ENCODE data around the gene PXDN.

The PXDN gene

DNA sequence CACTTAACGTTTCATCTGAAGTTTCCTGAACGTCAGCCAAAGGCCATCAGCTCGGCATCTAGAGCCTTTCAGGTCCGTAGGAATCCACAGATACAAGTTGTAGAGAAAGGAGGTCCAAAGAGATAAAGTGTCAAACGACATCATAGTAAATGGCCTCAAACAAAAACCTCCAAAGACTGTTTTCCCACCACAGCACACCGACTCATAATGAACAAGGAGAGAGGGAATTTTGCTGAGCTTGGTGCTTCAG lies 150.3 kb downstream of the PXDN start:
- ATAC-seq (ENCODE audit: insufficient read depth, low read depth) (no peak), DNase-seq (no peak)
- TF ChIP-seq, protein P1, sequence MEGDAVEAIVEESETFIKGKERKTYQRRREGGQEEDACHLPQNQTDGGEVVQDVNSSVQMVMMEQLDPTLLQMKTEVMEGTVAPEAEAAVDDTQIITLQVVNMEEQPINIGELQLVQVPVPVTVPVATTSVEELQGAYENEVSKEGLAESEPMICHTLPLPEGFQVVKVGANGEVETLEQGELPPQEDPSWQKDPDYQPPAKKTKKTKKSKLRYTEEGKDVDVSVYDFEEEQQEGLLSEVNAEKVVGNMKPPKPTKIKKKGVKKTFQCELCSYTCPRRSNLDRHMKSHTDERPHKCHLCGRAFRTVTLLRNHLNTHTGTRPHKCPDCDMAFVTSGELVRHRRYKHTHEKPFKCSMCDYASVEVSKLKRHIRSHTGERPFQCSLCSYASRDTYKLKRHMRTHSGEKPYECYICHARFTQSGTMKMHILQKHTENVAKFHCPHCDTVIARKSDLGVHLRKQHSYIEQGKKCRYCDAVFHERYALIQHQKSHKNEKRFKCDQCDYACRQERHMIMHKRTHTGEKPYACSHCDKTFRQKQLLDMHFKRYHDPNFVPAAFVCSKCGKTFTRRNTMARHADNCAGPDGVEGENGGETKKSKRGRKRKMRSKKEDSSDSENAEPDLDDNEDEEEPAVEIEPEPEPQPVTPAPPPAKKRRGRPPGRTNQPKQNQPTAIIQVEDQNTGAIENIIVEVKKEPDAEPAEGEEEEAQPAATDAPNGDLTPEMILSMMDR (IDR thresholded peaks at IDR 0.05; ENCODE audit: borderline replicate concordance, extremely low read depth, low read length, poor library complexity, severe bottlenecking), result no peak
- no peak for TF ChIP-seq EZH2 (IDR thresholded peaks at IDR 0.05; ENCODE audit: borderline replicate concordance, low read depth, low read length, severe bottlenecking)
- Histone ChIP-seq H4K20me1 (ENCODE audit: insufficient read depth, low read length) (no peaks in the 10 kb centered on the region), H3K79me2 (ENCODE audit: insufficient read depth, low read length) (no peaks in the 10 kb centered on the region), H3K36me3 (ENCODE audit: insufficient read depth, low read length) (no peaks in the 10 kb centered on the region), H3K27ac (ENCODE audit: low read length) (no peak overlapping the region), H3K4me3 (ENCODE audit: low read depth in 1 of 2, low read length in 2 of 2) (no peak overlapping the region), H3K9me3 (ENCODE audit: insufficient read depth, low read length, severe bottlenecking) (peaks cover 2% of the 10 kb centered on the region), H3K27me3 (ENCODE audit: insufficient read depth, low read length, poor library complexity) (no peaks in the 10 kb centered on the region), H3K4me2 (ENCODE audit: insufficient read depth, low read length) (no peak overlapping the region), H3K9ac (ENCODE audit: low read depth, low read length) (no peak overlapping the region), H2AFZ (ENCODE audit: low read depth, low read length) (no peak overlapping the region), H3K4me1 (ENCODE audit: insufficient read depth, low read length) (no peaks in the 10 kb centered on the region)

DNA sequence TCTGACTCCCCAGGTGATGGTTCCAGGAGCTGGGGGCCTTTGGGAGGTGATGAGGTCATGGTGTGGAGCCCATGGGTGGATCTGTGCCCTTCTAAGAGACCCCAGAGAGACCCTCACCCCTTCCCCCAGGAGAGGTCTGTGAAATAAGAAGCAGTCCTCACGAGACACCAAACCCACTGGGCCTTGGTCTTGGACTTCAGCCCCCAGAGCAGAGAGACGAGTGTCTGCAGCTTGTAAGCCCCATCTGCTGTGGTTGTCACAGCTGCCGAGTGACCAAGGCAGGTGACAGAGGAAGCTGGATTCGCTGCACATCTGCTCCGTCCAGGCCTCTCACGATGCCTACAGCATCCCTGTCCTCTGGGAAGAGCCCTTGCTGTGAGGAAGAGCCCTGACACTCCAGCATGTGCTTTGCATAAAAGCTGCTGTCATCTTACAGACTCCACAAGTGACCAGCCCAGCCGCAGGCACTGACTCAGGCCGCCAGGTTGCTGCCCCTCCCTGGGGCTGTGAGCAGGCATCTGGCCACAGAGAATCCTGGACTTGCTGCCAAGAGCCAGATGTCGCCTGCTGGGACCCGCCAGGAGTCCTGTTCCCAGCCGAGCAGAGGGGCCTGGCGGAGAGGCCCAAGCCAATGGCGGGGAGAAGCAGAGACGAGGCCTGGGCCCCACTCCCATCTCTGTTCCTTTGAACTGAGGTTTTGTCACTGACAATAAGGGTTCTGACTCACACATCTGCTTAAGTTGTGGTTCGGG lies 150.8 kb downstream of the PXDN start:
- TF ChIP-seq, protein P1 (IDR thresholded peaks at IDR 0.05; ENCODE audit: borderline replicate concordance, extremely low read depth, low read length, poor library complexity, severe bottlenecking), result no peak
- TF ChIP-seq EZH2 (IDR thresholded peaks at IDR 0.05; ENCODE audit: borderline replicate concordance, low read depth, low read length, severe bottlenecking), result no peak
- H3K9me3 ChIP-seq (ENCODE audit: insufficient read depth, low read length, severe bottlenecking), result peaks cover 2% of the 10 kb centered on the region
- no peaks in the 10 kb centered on the region for H3K36me3 ChIP-seq (ENCODE audit: insufficient read depth, low read length)
- no peak overlapping the region for H3K9ac ChIP-seq (ENCODE audit: low read depth, low read length)
- no peak overlapping the region for H3K4me2 ChIP-seq (ENCODE audit: insufficient read depth, low read length)
- H3K4me3 ChIP-seq (ENCODE audit: low read depth in 1 of 2, low read length in 2 of 2), result no peak overlapping the region
- H3K4me1 ChIP-seq (ENCODE audit: insufficient read depth, low read length), result no peaks in the 10 kb centered on the region
- no peaks in the 10 kb centered on the region for H3K79me2 ChIP-seq (ENCODE audit: insufficient read depth, low read length)
- H2AFZ ChIP-seq (ENCODE audit: low read depth, low read length), result no peak overlapping the region
- H3K27ac ChIP-seq (ENCODE audit: low read length), result no peak overlapping the region
- ATAC-seq (ENCODE audit: insufficient read depth, low read depth) (peak; percentile 73), DNase-seq (peak; percentile 34)
- no peaks in the 10 kb centered on the region for H4K20me1 ChIP-seq (ENCODE audit: insufficient read depth, low read length)
- no peaks in the 10 kb centered on the region for H3K27me3 ChIP-seq (ENCODE audit: insufficient read depth, low read length, poor library complexity)

DNA sequence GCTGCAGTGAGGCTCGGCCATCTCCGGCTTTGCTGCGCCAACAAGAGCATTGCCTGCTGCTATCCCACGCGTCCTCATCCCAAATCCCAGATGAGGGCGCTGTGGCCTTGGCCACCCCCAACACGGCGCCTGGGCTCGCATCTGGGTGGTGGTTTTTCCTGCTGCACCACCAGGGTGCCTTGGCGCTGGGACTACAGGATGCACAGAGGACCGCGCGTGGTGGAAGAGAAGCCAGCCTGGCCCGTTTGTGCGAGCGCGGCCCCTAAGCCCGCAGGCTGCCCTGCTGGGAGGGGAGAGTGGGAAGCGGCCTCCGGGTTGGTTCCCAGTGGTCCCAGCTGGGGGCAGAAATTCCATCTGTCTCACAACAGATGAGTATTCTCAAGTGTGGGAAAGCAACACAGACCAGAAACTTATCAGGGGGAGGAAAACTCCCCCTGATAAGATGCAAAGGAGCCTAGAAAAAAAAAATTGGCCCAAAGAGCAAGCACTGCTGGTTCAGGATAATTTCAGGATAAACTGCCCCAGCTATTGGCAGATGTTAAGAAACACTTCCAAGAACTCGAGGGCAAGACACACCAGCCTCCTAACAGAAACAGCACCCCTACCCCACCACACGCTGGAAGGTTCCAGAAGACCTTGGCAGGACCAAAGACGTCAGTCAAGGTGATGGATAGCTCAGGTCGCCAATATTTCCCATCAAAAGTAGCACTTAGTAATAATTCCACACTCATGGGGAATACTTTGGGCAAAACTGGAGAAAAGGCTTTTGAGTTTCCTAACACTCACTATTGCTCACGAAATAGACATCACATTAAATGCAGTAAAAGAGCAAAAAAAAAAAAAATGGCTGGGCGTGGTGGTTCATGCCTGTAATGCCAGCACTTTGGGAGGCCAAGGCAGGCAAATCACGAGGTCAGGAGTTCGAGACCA lies 152.1 kb downstream of the PXDN start:
- no peak overlapping the region for H3K4me2 ChIP-seq (ENCODE audit: insufficient read depth, low read length)
- TF ChIP-seq, protein P1 (IDR thresholded peaks at IDR 0.05; ENCODE audit: borderline replicate concordance, extremely low read depth, low read length, poor library complexity, severe bottlenecking), result no peak
- no peak for TF ChIP-seq EZH2 (IDR thresholded peaks at IDR 0.05; ENCODE audit: borderline replicate concordance, low read depth, low read length, severe bottlenecking)
- H3K79me2 ChIP-seq (ENCODE audit: insufficient read depth, low read length), result no peaks in the 10 kb centered on the region
- H3K27me3 ChIP-seq (ENCODE audit: insufficient read depth, low read length, poor library complexity), result no peaks in the 10 kb centered on the region
- H3K27ac ChIP-seq (ENCODE audit: low read length), result no peak overlapping the region
- ATAC-seq (ENCODE audit: insufficient read depth, low read depth) (no peak), DNase-seq (no peak)
- no peaks in the 10 kb centered on the region for H3K4me1 ChIP-seq (ENCODE audit: insufficient read depth, low read length)
- H3K9me3 ChIP-seq (ENCODE audit: insufficient read depth, low read length, severe bottlenecking), result no peaks in the 10 kb centered on the region
- no peak overlapping the region for H2AFZ ChIP-seq (ENCODE audit: low read depth, low read length)
- no peaks in the 10 kb centered on the region for H3K36me3 ChIP-seq (ENCODE audit: insufficient read depth, low read length)
- H3K9ac ChIP-seq (ENCODE audit: low read depth, low read length), result no peak overlapping the region
- H3K4me3 ChIP-seq (ENCODE audit: low read depth in 1 of 2, low read length in 2 of 2), result no peak overlapping the region
- no peaks in the 10 kb centered on the region for H4K20me1 ChIP-seq (ENCODE audit: insufficient read depth, low read length)
